B cell (primary cell): ENCODE results near the gene ANKRD11. TPM values are rescaled to one million over a fixed set of nuclear protein-coding genes. Genes with fewer than 3 reads are reported as not detected.

Source experiments
- ATAC-seq: fragments of 200-7000 bp; cut with Tn5 transposase; one replicate; pipeline ENCODE4 v1.10.0; 2021; ENCODE audit warnings: low read depth, mild to moderate bottlenecking, moderate number of reproducible peaks, moderate library complexity
- CTCF ChIA-PET: fragments of 350-600 bp; sonication (Branson Sonifier 250); formaldehyde crosslinking; loops from one replicate; lab custom pipeline; 2021; ENCODE audit warnings: antibody characterized with exemption, inconsistent platforms; lab: Charles Lee
- POLR2A ChIA-PET: fragments of 350-600 bp; sonication (Branson Sonifier 250); formaldehyde crosslinking; loops from one replicate; lab custom pipeline; 2021; ENCODE audit warnings: antibody characterized with exemption; lab: Charles Lee
- DNase-seq: peaks from one replicate; pipeline ENCODE4 v3.0.0; 2013
- H2AFZ ChIP-seq: 2 replicates; pipeline ENCODE4 v1.6.1; 2012; ENCODE audit warnings: mild to moderate bottlenecking, low read depth, low read length; ENCODE audit not compliant: insufficient read depth, poor library complexity, severe bottlenecking
- H3K27ac ChIP-seq, 2 donors: 1 replicate in 1 of 2; 2 replicates in 1 of 2; pipeline ENCODE4 v1.5.1; 2012 to 2013; ENCODE audit warnings: low read length in 2 of 2, mild to moderate bottlenecking in 2 of 2, moderate library complexity in 1 of 2
- H3K27me3 ChIP-seq, 4 experiments: fragments of 200-600 bp in 1 of 4; sonication (generic) in 1 of 4; replicated peaks in 1 of 4; 1 replicate in 2 of 4; 2 replicates in 2 of 4; pipeline versions ENCODE4 v1.6.1 to v1.7.0; 2013 to 2016; ENCODE audit warnings: low read length in 3 of 4, mild to moderate bottlenecking in 2 of 4, mixed read lengths in 1 of 4, moderate library complexity in 1 of 4; ENCODE audit not compliant: insufficient read depth in 4 of 4, control insufficient read depth in 3 of 4; ENCODE audit errors: control extremely low read depth in 1 of 4
- H3K36me3 ChIP-seq, 2 experiments: replicated peaks in 1 of 2; 1 replicate in 1 of 2; 2 replicates in 1 of 2; pipeline versions ENCODE4 v1.6.1 to v1.7.1; 2013; ENCODE audit warnings: low read length in 1 of 2; ENCODE audit not compliant: insufficient read depth in 2 of 2, control insufficient read depth in 1 of 2; ENCODE audit errors: control extremely low read depth in 1 of 2, extremely low read depth in 1 of 2
- H3K4me1 ChIP-seq, 2 donors: fragments of 200-600 bp in 1 of 2; sonication (generic) in 1 of 2; 1 replicate in 1 of 2; 2 replicates in 1 of 2; pipeline versions ENCODE4 v1.5.1 to v1.6.1; 2013 to 2017; ENCODE audit warnings: low read length in 2 of 2; ENCODE audit not compliant: control insufficient read depth in 2 of 2, insufficient read depth in 2 of 2
- H3K4me2 ChIP-seq: replicated peaks from 2 replicates; pipeline ENCODE3; 2012; ENCODE audit warnings: mild to moderate bottlenecking, low read depth, low read length; ENCODE audit not compliant: poor library complexity, severe bottlenecking
- H3K4me3 ChIP-seq, 5 experiments: fragments of 200-600 bp in 1 of 5; sonication (generic) in 1 of 5; 1 replicate in 3 of 5; 2 replicates in 2 of 5; pipeline versions ENCODE4 v1.5.1 to v1.7.0; 2011 to 2016; ENCODE audit warnings: low read length in 4 of 5, mild to moderate bottlenecking in 4 of 5, low read depth in 2 of 5, control low read depth in 1 of 5, moderate library complexity in 1 of 5; ENCODE audit not compliant: insufficient read depth in 1 of 5; ENCODE audit errors: control extremely low read depth in 1 of 5, extremely low read depth in 1 of 5
- H3K79me2 ChIP-seq: fragments of 200-600 bp; sonication (generic); one replicate; pipeline ENCODE4 v1.6.0; 2016; ENCODE audit warnings: low read length; ENCODE audit not compliant: control insufficient read depth, insufficient read depth
- H3K9ac ChIP-seq: fragments of 200-600 bp; sonication (generic); 2 replicates; pipeline ENCODE4 v1.6.1; 2017; ENCODE audit warnings: mild to moderate bottlenecking, low read length, moderate library complexity
- H3K9me3 ChIP-seq, 3 donors: one replicate each; pipeline versions ENCODE4 v1.6.1 to v1.7.1; 2013; ENCODE audit warnings: low read length in 2 of 3; ENCODE audit not compliant: control insufficient read depth in 2 of 3, insufficient read depth in 1 of 3; ENCODE audit errors: control extremely low read depth in 1 of 3
- H4K20me1 ChIP-seq: 2 replicates; pipeline ENCODE4 v1.6.0; 2012; ENCODE audit warnings: mild to moderate bottlenecking, low read length; ENCODE audit not compliant: insufficient read depth, control insufficient read depth, poor library complexity, severe bottlenecking
- H3K27ac Mint-ChIP-seq: one replicate; pipeline ENCODE4 v1.8.0; 2021; ENCODE audit warnings: mixed read lengths
- H3K27me3 Mint-ChIP-seq: one replicate; pipeline ENCODE4 v1.8.0; 2021; ENCODE audit warnings: mixed read lengths
- H3K4me1 Mint-ChIP-seq: one replicate; pipeline ENCODE4 v1.8.0; 2021; ENCODE audit warnings: mixed read lengths
- H3K4me3 Mint-ChIP-seq: one replicate; pipeline ENCODE4 v1.8.0; 2021; ENCODE audit warnings: mixed read lengths
- H3K9me3 Mint-ChIP-seq: one replicate; pipeline ENCODE4 v1.8.0; 2022; ENCODE audit warnings: mixed read lengths; ENCODE audit not compliant: insufficient read depth
- EZH2 ChIP-seq: IDR thresholded peaks from 2 replicates; pipeline ENCODE4 v1.6.1; 2012; ENCODE audit warnings: borderline replicate concordance, low read depth, mild to moderate bottlenecking, moderate library complexity, low read length; ENCODE audit not compliant: insufficient read depth, poor library complexity, severe bottlenecking
- WGBS: methylation state at CpG from one replicate; pipeline ENCODE4 v1.1.5; 2013; ENCODE audit warnings: missing lambda C conversion rate; ENCODE audit not compliant: insufficient coverage; 5-methylcytosine and 5-hydroxymethylcytosine counted together
- intact Hi-C: fragments of 100-400 bp; cut with micrococcal nuclease; formaldehyde crosslinking; loops from one replicate; pipeline ENCODE4 v1.10.0; 2022
- polyA plus RNA-seq: library from polyadenylated mRNA; depleted of rRNA; stranded (reverse); fragments of >200 nt; gene quantifications from 2 replicates; pipeline ENCODE4 v1.2.3, GENCODE V29; 2012
- total RNA-seq, 2 donors: library from RNA; stranded (reverse); fragments of 120-200 nt in 1 of 2; gene quantifications; 1 replicate in 1 of 2; 2 replicates in 1 of 2; pipeline versions ENCODE4 v1.2.3 to v1.2.4, GENCODE V29; 2013 to 2022
- TF ChIP-seq, protein P1 (sequence below): fragments of 200-600 bp; IDR thresholded peaks from one replicate; pipeline ENCODE4 v1.8.0; 2022; ENCODE audit warnings: antibody characterized with exemption, mild to moderate bottlenecking

ANKRD11 gene
- total and polyA plus RNA-seq, 2 donors (not counting 1 experiment from before 2014, with no cell fraction given) = 67.9 to 314 TPM

DNA sequence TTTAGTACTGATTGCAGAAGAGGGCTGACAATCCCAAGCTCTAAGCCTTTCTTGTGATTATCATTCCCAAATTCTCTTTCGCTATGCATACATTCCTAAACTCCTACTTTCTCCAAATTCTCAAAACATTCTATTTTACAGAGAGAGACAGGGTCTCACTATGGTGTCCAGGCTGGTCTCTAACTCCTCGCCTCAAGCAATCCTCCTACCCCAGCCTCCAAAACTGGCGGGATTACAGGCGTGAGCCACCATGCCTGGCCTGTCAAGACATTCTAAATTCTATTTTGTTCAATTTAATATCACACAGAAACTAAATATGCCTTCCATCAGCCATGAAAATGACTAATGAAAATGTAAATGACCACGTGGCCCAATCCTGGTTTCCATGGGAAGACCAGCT lies 39.8 kb downstream of the ANKRD11 start:
- Mint-ChIP-seq H3K27ac (no peak overlapping the region), H3K9me3 (no peaks in the 10 kb centered on the region), H3K27me3 (no peaks in the 10 kb centered on the region), H3K4me3 (no peak overlapping the region), H3K4me1 (peaks cover 67% of the 10 kb centered on the region)
- TF ChIP-seq EZH2 = no peak
- TF ChIP-seq, protein P1, sequence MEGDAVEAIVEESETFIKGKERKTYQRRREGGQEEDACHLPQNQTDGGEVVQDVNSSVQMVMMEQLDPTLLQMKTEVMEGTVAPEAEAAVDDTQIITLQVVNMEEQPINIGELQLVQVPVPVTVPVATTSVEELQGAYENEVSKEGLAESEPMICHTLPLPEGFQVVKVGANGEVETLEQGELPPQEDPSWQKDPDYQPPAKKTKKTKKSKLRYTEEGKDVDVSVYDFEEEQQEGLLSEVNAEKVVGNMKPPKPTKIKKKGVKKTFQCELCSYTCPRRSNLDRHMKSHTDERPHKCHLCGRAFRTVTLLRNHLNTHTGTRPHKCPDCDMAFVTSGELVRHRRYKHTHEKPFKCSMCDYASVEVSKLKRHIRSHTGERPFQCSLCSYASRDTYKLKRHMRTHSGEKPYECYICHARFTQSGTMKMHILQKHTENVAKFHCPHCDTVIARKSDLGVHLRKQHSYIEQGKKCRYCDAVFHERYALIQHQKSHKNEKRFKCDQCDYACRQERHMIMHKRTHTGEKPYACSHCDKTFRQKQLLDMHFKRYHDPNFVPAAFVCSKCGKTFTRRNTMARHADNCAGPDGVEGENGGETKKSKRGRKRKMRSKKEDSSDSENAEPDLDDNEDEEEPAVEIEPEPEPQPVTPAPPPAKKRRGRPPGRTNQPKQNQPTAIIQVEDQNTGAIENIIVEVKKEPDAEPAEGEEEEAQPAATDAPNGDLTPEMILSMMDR = no peak
- CTCF ChIA-PET = interaction anchor here (0.6 to 0.7 kb wide), 2 partner anchors 26 to 63 kb away, joined by 3 to 4 read pairs; no protein-coding TSS in a partner anchor
- DNase-seq = no peak
- Histone ChIP-seq H3K4me2 (no peak overlapping the region), H4K20me1 (peaks cover 97% of the 10 kb centered on the region), H3K36me3 (peaks cover 0 to 1% of the 10 kb centered on the region in 2 experiments), H2AFZ (no peak overlapping the region), H3K79me2 (peaks cover 92% of the 10 kb centered on the region), H3K27ac (no peak overlapping the region), H3K9ac (no peak overlapping the region), H3K9me3 (peaks cover 0 to 18% (median 0%) of the 10 kb centered on the region in 3 donors), H3K4me3 (no peak overlapping the region), H3K27me3 (no peaks in the 10 kb centered on the region), H3K4me1 (peaks cover 66 to 70% of the 10 kb centered on the region in 2 donors)
- WGBS = 100% methylated on average over 3 of the region's 5 CpGs
- POLR2A ChIA-PET = interaction anchor here (1.8 kb wide), 1 partner anchor 10 kb away, joined by 4 read pairs; no protein-coding TSS in a partner anchor
- no peak for ATAC-seq
- intact Hi-C loops = loop anchor here (5.0 kb wide), 1 partner anchor 37 kb away; no protein-coding TSS in a partner anchor

DNA sequence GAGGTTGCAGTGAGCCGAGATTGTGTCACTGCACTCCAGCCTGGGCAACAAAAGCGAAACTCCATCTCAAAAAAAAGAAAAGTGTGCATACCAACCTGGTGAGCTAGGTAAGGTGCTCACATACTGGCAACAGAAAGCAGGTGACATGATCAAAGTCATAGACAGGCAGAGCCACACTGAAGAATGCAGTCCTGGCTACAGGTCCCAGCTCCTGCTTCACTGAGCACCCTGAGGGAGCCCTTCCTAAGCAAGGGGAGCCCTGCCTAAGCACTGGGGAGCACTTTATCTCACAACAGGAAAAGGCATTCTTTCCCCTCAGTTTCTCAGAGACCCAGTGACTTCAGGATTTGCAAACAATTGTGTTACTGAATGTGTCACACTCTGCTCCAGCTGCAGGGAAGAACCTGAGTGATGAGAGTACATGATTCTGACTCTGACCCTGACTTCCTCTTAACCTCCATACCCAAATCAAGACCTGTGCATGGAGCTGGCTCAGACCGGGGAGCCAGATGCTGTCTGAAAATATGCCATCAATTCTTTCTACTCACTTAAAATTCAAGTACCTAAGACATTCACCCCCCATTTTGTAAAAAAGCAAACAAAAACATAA lies 40.5 kb downstream of the ANKRD11 start:
- Histone ChIP-seq H3K9ac (no peak overlapping the region), H4K20me1 (peaks cover 98% of the 10 kb centered on the region), H3K36me3 (peaks cover 0 to 1% of the 10 kb centered on the region in 2 experiments), H3K79me2 (peaks cover 94% of the 10 kb centered on the region), H3K27ac (no peak overlapping the region), H3K4me2 (peak overlapping the region; percentile 13), H3K9me3 (peaks cover 0 to 12% (median 0%) of the 10 kb centered on the region in 3 donors), H3K27me3 (no peaks in the 10 kb centered on the region), H3K4me3 (no peak overlapping the region), H3K4me1 (peaks cover 69 to 71% of the 10 kb centered on the region in 2 donors), H2AFZ (no peak overlapping the region)
- TF ChIP-seq, protein P1 = no peak
- no peak for TF ChIP-seq EZH2
- intact Hi-C loops = loop anchor here (5.0 kb wide), 1 partner anchor 37 kb away; no protein-coding TSS in a partner anchor
- no peak overlapping the region for H3K27ac Mint-ChIP-seq
- CTCF ChIA-PET = interaction anchor here (0.6 to 0.7 kb wide), 2 partner anchors 27 to 64 kb away, joined by 3 to 4 read pairs; no protein-coding TSS in a partner anchor
- 9% methylated on average over 1 of the region's 3 CpGs for WGBS
- H3K4me1 Mint-ChIP-seq = peaks cover 70% of the 10 kb centered on the region
- ATAC-seq (peak; percentile 35), DNase-seq (no peak)
- POLR2A ChIA-PET = interaction anchor here (0.7 to 1.8 kb wide), 2 partner anchors 10 to 57 kb away, joined by 3 to 4 read pairs; no protein-coding TSS in a partner anchor
- H3K4me3 Mint-ChIP-seq = peak overlapping the region; percentile 0
- no peaks in the 10 kb centered on the region for H3K9me3 Mint-ChIP-seq
- H3K27me3 Mint-ChIP-seq = no peaks in the 10 kb centered on the region
